Stomach (tissue), 9 donors: Measurements from ENCODE around the gene SAMD14. TPM values are rescaled to one million over a fixed set of nuclear protein-coding genes. Genes with fewer than 3 reads are reported as not detected.

Source experiments
- DNase-seq, 2 donors: peaks; one replicate each; pipeline versions ENCODE4 v3.0.0 to v3.0.0-alpha.2; 2013 to 2019
- H3K27ac ChIP-seq, 5 donors: fragments of 200-600 bp in 4 of 5; sonication (generic) in 4 of 5; one replicate each; pipeline ENCODE4 v1.5.1; 2013 to 2019; ENCODE audit warnings: mild to moderate bottlenecking in 1 of 5, moderate library complexity in 1 of 5
- H3K27me3 ChIP-seq, 3 donors: fragments of 200-600 bp; sonication (generic); one replicate each; pipeline ENCODE4 v1.5.1; 2017 to 2019; ENCODE audit warnings: mixed run types in 1 of 3
- H3K36me3 ChIP-seq, 4 donors: fragments of 200-600 bp; sonication (generic); 1 replicate in 3 of 4; 2 replicates in 1 of 4; pipeline ENCODE4 v1.5.1; 2016 to 2019
- H3K4me1 ChIP-seq, 4 donors: fragments of 200-600 bp; sonication (generic); one replicate each; pipeline ENCODE4 v1.5.1; 2016 to 2019
- H3K4me3 ChIP-seq, 4 donors: fragments of 200-600 bp; sonication (generic) in 3 of 4; one replicate each; pipeline ENCODE4 v1.5.1; 2016 to 2019; ENCODE audit warnings: mild to moderate bottlenecking in 1 of 4
- H3K9me3 ChIP-seq, 4 donors: fragments of 200-600 bp; sonication (generic); one replicate each; pipeline ENCODE4 v1.5.1; 2016 to 2019
- CTCF ChIP-seq, 7 experiments: fragments of 450-650 bp in 4 of 7; fragments of 200-600 bp in 3 of 7; sonication (generic) in 3 of 7; IDR thresholded peaks; one replicate each; pipeline ENCODE4 v1.5.1; 2016 to 2019; ENCODE audit warnings: antibody characterized with exemption in 7 of 7, control low read depth in 2 of 7, mild to moderate bottlenecking in 1 of 7
- EP300 ChIP-seq: sonication (generic); formaldehyde crosslinking; IDR thresholded peaks from one replicate; pipeline ENCODE4 v1.6.1; 2017; ENCODE audit warnings: antibody characterized with exemption
- POLR2A ChIP-seq, 4 donors: fragments of 450-650 bp; IDR thresholded peaks; one replicate each; pipeline ENCODE4 v1.6.1; 2016; ENCODE audit warnings: antibody characterized with exemption in 4 of 4, control low read depth in 2 of 4, mild to moderate bottlenecking in 1 of 4, moderate library complexity in 1 of 4
- POLR2AphosphoS5 ChIP-seq, 3 donors: sonication (generic); formaldehyde crosslinking; IDR thresholded peaks; one replicate each; pipeline ENCODE4 v1.6.1; 2016; ENCODE audit warnings: antibody characterized with exemption in 3 of 3
- WGBS, 5 donors: extraction: QIAGEN DNeasy Blood & Tissue Kit in 3 of 5; methylation state at CpG; one replicate each; pipeline versions ENCODE4 v1.1.5 to v1.1.7; 2013 to 2018; 5-methylcytosine and 5-hydroxymethylcytosine counted together
- intact Hi-C: fragments of 100-400 bp; cut with DNase I; formaldehyde crosslinking; loops from one replicate; pipeline ENCODE4 v1.15.1; 2023; ENCODE audit warnings: low total_unique reads
- polyA plus RNA-seq, 3 donors: library from polyadenylated mRNA; stranded (reverse); fragments of 200-250 nt; gene quantifications; one replicate each; pipeline ENCODE4 v1.2.3, GENCODE V29; 2013
- total RNA-seq, 5 donors: library from RNA; depleted of rRNA; stranded (reverse); fragments of >200 nt; gene quantifications; one replicate each; pipeline versions ENCODE4 v1.1.0 to v1.2.3, GENCODE V29; 2014 to 2016
- donor health status: healthy with polysubstance abuse.
- donor health status: Bipolar disorder and iron deficiency.
- donor health status: healthy.

The SAMD14 gene
- total and polyA plus RNA-seq, 8 donors, result 1.3 to 87.0 (median 1.8) TPM; not detected in 2

GRCh38 chr17:50164697-50164988, 34.7 kb upstream of the SAMD14 start:
- intact Hi-C loops, result no loop called here
- Histone ChIP-seq H3K4me3 (no peak overlapping the region), H3K27ac (no peak overlapping the region), H3K27me3 (no peaks in the 10 kb centered on the region), H3K4me1 (peaks cover 17 to 66% (median 42%) of the 10 kb centered on the region in 4 donors), H3K9me3 (no peaks in the 10 kb centered on the region), H3K36me3 (no peaks in the 10 kb centered on the region)
- WGBS, 5 donors, result 87 to 98% (median 91%) methylated on average over 2 of the region's 2 CpGs
- DNase-seq, result no peak
- TF ChIP-seq EP300, result no peak
- TF ChIP-seq CTCF (IDR thresholded peaks at IDR 0.05), result no peak
- TF ChIP-seq POLR2A (IDR thresholded peaks at IDR 0.05), result no peak
- no peak for TF ChIP-seq POLR2AphosphoS5 (IDR thresholded peaks at IDR 0.05)

GRCh38 chr17:50163843-50164696, 34.1 kb upstream of the SAMD14 start:
- peaks cover 16 to 60% (median 39%) of the 10 kb centered on the region in 4 donors for H3K4me1 ChIP-seq
- H3K27me3 ChIP-seq, result no peaks in the 10 kb centered on the region
- intact Hi-C loops, result no loop called here

GRCh38 chr17:50162466-50163254, 32.7 kb upstream of the SAMD14 start:
- intact Hi-C loops, result no loop called here

More at GRCh38 chr17:50163843-50164696, 34.1 kb upstream of the SAMD14 start:
- 75 to 80% (median 79%) methylated on average over 9 to 11 of the region's 11 CpGs for WGBS, 5 donors
- TF ChIP-seq EP300 (no peak), POLR2A (IDR thresholded peaks at IDR 0.05) (no peak), POLR2AphosphoS5 (IDR thresholded peaks at IDR 0.05) (no peak), CTCF (IDR thresholded peaks at IDR 0.05) (no peak)
- Histone ChIP-seq H3K9me3 (no peaks in the 10 kb centered on the region), H3K36me3 (no peaks in the 10 kb centered on the region), H3K27ac (no peak overlapping the region), H3K4me3 (no peak overlapping the region)
- no peak for DNase-seq

More at GRCh38 chr17:50162466-50163254, 32.7 kb upstream of the SAMD14 start:
- H3K4me1 ChIP-seq, result peaks cover 12 to 47% (median 31%) of the 10 kb centered on the region in 4 donors
- no peaks in the 10 kb centered on the region for H3K27me3 ChIP-seq
- no peaks in the 10 kb centered on the region for H3K36me3 ChIP-seq
- TF ChIP-seq POLR2AphosphoS5 (IDR thresholded peaks at IDR 0.05), result no peak
- no peak for TF ChIP-seq POLR2A (IDR thresholded peaks at IDR 0.05)
- no peak for TF ChIP-seq EP300
- no peak for TF ChIP-seq CTCF (IDR thresholded peaks at IDR 0.05)
- DNase-seq, result no peak
- 68 to 78% (median 75%) methylated on average over 8 of the region's 8 CpGs for WGBS, 5 donors
- no peak overlapping the region for H3K4me3 ChIP-seq
- no peaks in the 10 kb centered on the region for H3K9me3 ChIP-seq
- no peak overlapping the region for H3K27ac ChIP-seq
